ENCODE data around the gene CD83. TPM values are rescaled to one million over a fixed set of nuclear protein-coding genes. Genes with fewer than 3 reads are reported as not detected.

Gene CD83
- total and polyA plus RNA-seq, 2 donors (not counting 1 experiment from before 2014, with no cell fraction given): 320 to 332 TPM

DNA sequence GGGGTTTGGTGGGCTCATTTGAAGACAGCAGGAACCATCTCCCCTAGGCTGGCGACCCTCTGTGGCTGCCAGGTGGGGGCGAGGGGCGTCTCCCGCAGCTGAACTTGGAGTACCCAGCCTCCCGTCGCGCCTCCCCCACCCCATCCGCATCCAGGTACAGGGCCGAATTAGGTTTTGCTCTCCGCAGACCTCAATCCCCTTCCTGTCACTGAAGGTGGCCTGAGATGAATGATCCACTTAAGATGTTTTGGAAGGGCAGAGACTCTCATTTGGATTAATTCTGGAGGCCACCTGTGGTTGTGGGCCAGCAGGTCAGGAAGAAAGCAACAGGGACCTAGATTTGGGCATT, 493 bp downstream of the CD83 start:
- Histone ChIP-seq H4K20me1 (ENCODE audit: control insufficient read depth, insufficient read depth, low read length, poor library complexity, severe bottlenecking) (peaks cover 37% of the 10 kb centered on the region), H3K4me1 (ENCODE audit: control insufficient read depth in 2 of 2, insufficient read depth in 2 of 2, low read length in 2 of 2) (peaks cover 44 to 50% of the 10 kb centered on the region in 2 donors), H3K4me3 (ENCODE audit: control extremely low read depth in 1 of 5, extremely low read depth in 1 of 5, insufficient read depth in 1 of 5, low read depth in 2 of 5, low read length in 4 of 5) (peak overlapping the region; percentile 75 to 100 (median 94)), H3K79me2 (ENCODE audit: control insufficient read depth, insufficient read depth, low read length) (peaks cover 55% of the 10 kb centered on the region), H3K36me3 (replicated peaks in 1 of 2; ENCODE audit: control extremely low read depth in 1 of 2, control insufficient read depth in 1 of 2, extremely low read depth in 1 of 2, insufficient read depth in 2 of 2, low read length in 1 of 2) (peaks cover 8 to 37% of the 10 kb centered on the region in 2 experiments), H2AFZ (ENCODE audit: insufficient read depth, low read depth, low read length, poor library complexity, severe bottlenecking) (no peak overlapping the region), H3K9ac (ENCODE audit: low read length) (peak overlapping the region; percentile 92), H3K27ac (ENCODE audit: low read length in 2 of 2) (peak overlapping the region; percentile 98 to 99), H3K27me3 (replicated peaks in 1 of 4; ENCODE audit: control extremely low read depth in 1 of 4, control insufficient read depth in 3 of 4, insufficient read depth in 4 of 4, low read length in 3 of 4) (no peaks in the 10 kb centered on the region), H3K4me2 (replicated peaks; ENCODE audit: low read depth, low read length, poor library complexity, severe bottlenecking) (peak overlapping the region; percentile 80), H3K9me3 (ENCODE audit: control extremely low read depth in 1 of 3, control insufficient read depth in 2 of 3, insufficient read depth in 1 of 3, low read length in 2 of 3) (no peaks in the 10 kb centered on the region)
- DNase-seq (no peak), ATAC-seq (ENCODE audit: low read depth) (no peak)
- WGBS (ENCODE audit: insufficient coverage): 0% methylated on average over 8 of the region's 10 CpGs
- H3K27me3 Mint-ChIP-seq: no peaks in the 10 kb centered on the region
- H3K4me1 Mint-ChIP-seq: peaks cover 42% of the 10 kb centered on the region
- peak overlapping the region; percentile 97 for H3K27ac Mint-ChIP-seq
- ChIA-PET POLR2A (interaction anchor here (1.0 to 10.0 kb wide), 7 partner anchors 9 to 304 kb away, joined by 3 to 105 read pairs (median 4); partner anchors contain the start of gene MCUR1), CTCF (interaction anchor here (0.9 to 6.3 kb wide), 9 partner anchors 9 to 210 kb away, joined by 3 to 54 read pairs (median 5); no protein-coding TSS in a partner anchor)
- intact Hi-C loops (cut with micrococcal nuclease): loop anchor here (5.0 kb wide), 1 partner anchor 1129 kb away; the partner anchor contains the start of gene JARID2
- no peak for TF ChIP-seq EZH2 (IDR thresholded peaks at IDR 0.05; ENCODE audit: borderline replicate concordance, insufficient read depth, low read depth, low read length, poor library complexity, severe bottlenecking)
- TF ChIP-seq, protein P1, sequence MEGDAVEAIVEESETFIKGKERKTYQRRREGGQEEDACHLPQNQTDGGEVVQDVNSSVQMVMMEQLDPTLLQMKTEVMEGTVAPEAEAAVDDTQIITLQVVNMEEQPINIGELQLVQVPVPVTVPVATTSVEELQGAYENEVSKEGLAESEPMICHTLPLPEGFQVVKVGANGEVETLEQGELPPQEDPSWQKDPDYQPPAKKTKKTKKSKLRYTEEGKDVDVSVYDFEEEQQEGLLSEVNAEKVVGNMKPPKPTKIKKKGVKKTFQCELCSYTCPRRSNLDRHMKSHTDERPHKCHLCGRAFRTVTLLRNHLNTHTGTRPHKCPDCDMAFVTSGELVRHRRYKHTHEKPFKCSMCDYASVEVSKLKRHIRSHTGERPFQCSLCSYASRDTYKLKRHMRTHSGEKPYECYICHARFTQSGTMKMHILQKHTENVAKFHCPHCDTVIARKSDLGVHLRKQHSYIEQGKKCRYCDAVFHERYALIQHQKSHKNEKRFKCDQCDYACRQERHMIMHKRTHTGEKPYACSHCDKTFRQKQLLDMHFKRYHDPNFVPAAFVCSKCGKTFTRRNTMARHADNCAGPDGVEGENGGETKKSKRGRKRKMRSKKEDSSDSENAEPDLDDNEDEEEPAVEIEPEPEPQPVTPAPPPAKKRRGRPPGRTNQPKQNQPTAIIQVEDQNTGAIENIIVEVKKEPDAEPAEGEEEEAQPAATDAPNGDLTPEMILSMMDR (IDR thresholded peaks at IDR 0.05): no peak
- H3K9me3 Mint-ChIP-seq (ENCODE audit: insufficient read depth): no peaks in the 10 kb centered on the region
- peak overlapping the region; percentile 90 for H3K4me3 Mint-ChIP-seq

DNA sequence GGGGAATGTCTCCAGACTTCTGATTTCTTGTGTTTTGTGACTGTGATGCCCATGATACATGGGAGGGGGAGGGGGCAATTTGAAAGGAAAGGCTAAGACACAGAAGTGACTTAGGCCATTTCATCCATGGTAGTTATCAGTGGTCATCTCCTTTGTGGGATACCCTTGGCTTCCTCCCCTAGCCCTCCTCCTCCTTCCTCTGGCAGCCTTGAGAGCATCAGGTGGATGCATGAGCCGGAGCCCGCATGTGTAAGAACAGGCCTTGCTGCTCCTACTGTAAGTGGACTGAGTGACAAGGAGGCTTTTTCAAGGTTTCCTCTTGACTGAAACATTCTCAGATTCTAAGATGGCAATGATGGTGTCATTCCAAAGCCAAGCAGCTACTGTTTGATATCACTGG, 874 bp downstream of the CD83 start:
- intact Hi-C loops (cut with micrococcal nuclease): loop anchor here (5.0 kb wide), 1 partner anchor 1129 kb away; the partner anchor contains the start of gene JARID2
- no peaks in the 10 kb centered on the region for H3K9me3 ChIP-seq (ENCODE audit: control extremely low read depth in 1 of 3, control insufficient read depth in 2 of 3, insufficient read depth in 1 of 3, low read length in 2 of 3)
- TF ChIP-seq, protein P1 (IDR thresholded peaks at IDR 0.05): no peak
- no peak for TF ChIP-seq EZH2 (IDR thresholded peaks at IDR 0.05; ENCODE audit: borderline replicate concordance, insufficient read depth, low read depth, low read length, poor library complexity, severe bottlenecking)
- ChIA-PET POLR2A (interaction anchor here (1.2 to 10.0 kb wide), 6 partner anchors 9 to 304 kb away, joined by 3 to 105 read pairs (median 10); partner anchors contain the start of gene MCUR1), CTCF (interaction anchor here (0.7 to 6.3 kb wide), 5 partner anchors 10 to 52 kb away, joined by 4 to 54 read pairs (median 22); no protein-coding TSS in a partner anchor)
- no peaks in the 10 kb centered on the region for H3K9me3 Mint-ChIP-seq (ENCODE audit: insufficient read depth)
- no peaks in the 10 kb centered on the region for H3K27me3 Mint-ChIP-seq
- DNase-seq (peak; percentile 54), ATAC-seq (ENCODE audit: low read depth) (no peak)
- peak overlapping the region; percentile 92 for H3K9ac ChIP-seq (ENCODE audit: low read length)
- H3K4me1 Mint-ChIP-seq: peaks cover 44% of the 10 kb centered on the region
- H3K4me1 ChIP-seq (ENCODE audit: control insufficient read depth in 2 of 2, insufficient read depth in 2 of 2, low read length in 2 of 2): peaks cover 47 to 54% of the 10 kb centered on the region in 2 donors
- H3K79me2 ChIP-seq (ENCODE audit: control insufficient read depth, insufficient read depth, low read length): peaks cover 58% of the 10 kb centered on the region
- peak overlapping the region; percentile 90 for H3K4me3 Mint-ChIP-seq
- H2AFZ ChIP-seq (ENCODE audit: insufficient read depth, low read depth, low read length, poor library complexity, severe bottlenecking): no peak overlapping the region
- peak overlapping the region; percentile 75 to 100 (median 94) for H3K4me3 ChIP-seq (ENCODE audit: control extremely low read depth in 1 of 5, extremely low read depth in 1 of 5, insufficient read depth in 1 of 5, low read depth in 2 of 5, low read length in 4 of 5)
- peak overlapping the region; percentile 97 for H3K27ac Mint-ChIP-seq
- H3K4me2 ChIP-seq (replicated peaks; ENCODE audit: low read depth, low read length, poor library complexity, severe bottlenecking): peak overlapping the region; percentile 80
- no peaks in the 10 kb centered on the region for H3K27me3 ChIP-seq (replicated peaks in 1 of 4; ENCODE audit: control extremely low read depth in 1 of 4, control insufficient read depth in 3 of 4, insufficient read depth in 4 of 4, low read length in 3 of 4)
- peaks cover 37% of the 10 kb centered on the region for H4K20me1 ChIP-seq (ENCODE audit: control insufficient read depth, insufficient read depth, low read length, poor library complexity, severe bottlenecking)
- peaks cover 8 to 37% of the 10 kb centered on the region in 2 experiments for H3K36me3 ChIP-seq (replicated peaks in 1 of 2; ENCODE audit: control extremely low read depth in 1 of 2, control insufficient read depth in 1 of 2, extremely low read depth in 1 of 2, insufficient read depth in 2 of 2, low read length in 1 of 2)
- no CpG with 5 or more reads among the region's 2 CpGs for WGBS (ENCODE audit: insufficient coverage)
- H3K27ac ChIP-seq (ENCODE audit: low read length in 2 of 2): peak overlapping the region; percentile 98 to 99

All from B cell (primary cell).